Memory B cell (primary cell): ENCODE data around the gene OR6V1.

Experiments used
- ATAC-seq: fragments of 150-1000 bp; cut with Tn5 transposase; 2 replicates; pipeline ENCODE4 v1.10.0; 2021; ENCODE audit warnings: low read depth, mild to moderate bottlenecking, moderate library complexity
- DNase-seq, 2 donors: peaks; one replicate each; pipeline ENCODE4 v3.0.0; 2022; ENCODE audit warnings: low spot score in 2 of 2
- H3K27ac Mint-ChIP-seq: one replicate; pipeline ENCODE4 v1.8.0; 2022; ENCODE audit warnings: mild to moderate bottlenecking, moderate library complexity, mixed read lengths
- H3K27me3 Mint-ChIP-seq: one replicate; pipeline ENCODE4 v1.8.0; 2022; ENCODE audit warnings: mixed read lengths
- H3K36me3 Mint-ChIP-seq: one replicate; pipeline ENCODE4 v1.8.0; 2022; ENCODE audit warnings: mild to moderate bottlenecking, mixed read lengths
- H3K4me1 Mint-ChIP-seq: one replicate; pipeline ENCODE4 v1.8.0; 2022; ENCODE audit warnings: mixed read lengths
- H3K4me3 Mint-ChIP-seq: one replicate; pipeline ENCODE4 v1.8.0; 2022; ENCODE audit warnings: mild to moderate bottlenecking, moderate library complexity, mixed read lengths
- H3K9me3 Mint-ChIP-seq: one replicate; pipeline ENCODE4 v1.8.0; 2022; ENCODE audit warnings: mixed read lengths

The OR6V1 gene

GRCh38 chr7:143052041-143052440, at the start of gene OR6V1:
Gene OR6V1, plus strand, starts transcription at chr7:143052341. Its CDS starts 0 bp downstream, at chr7:143052341.
- Mint-ChIP-seq H3K4me1 (peaks cover 23% of the 10 kb centered on the region), H3K27me3 (no peaks in the 10 kb centered on the region), H3K9me3 (no peaks in the 10 kb centered on the region), H3K36me3 (no peaks in the 10 kb centered on the region), H3K4me3 (no peak within 1 kb of the TSS), H3K27ac (no peak within 1 kb of the TSS)
- DNase-seq (no peak), ATAC-seq (no peak)

- Mint-ChIP-seq H3K36me3 (no peaks in the 10 kb centered on the region), H3K9me3 (no peaks in the 10 kb centered on the region), H3K27me3 (peaks cover 1% of the 10 kb centered on the region), H3K27ac (peak overlapping the region; percentile 22), H3K4me1 (peaks cover 10% of the 10 kb centered on the region), H3K4me3 (no peak overlapping the region)
- ATAC-seq (no peak), DNase-seq (no peak)
Observed at GRCh38 chr7:143002898-143003297, 49.2 kb upstream of the OR6V1 start.

DNA sequence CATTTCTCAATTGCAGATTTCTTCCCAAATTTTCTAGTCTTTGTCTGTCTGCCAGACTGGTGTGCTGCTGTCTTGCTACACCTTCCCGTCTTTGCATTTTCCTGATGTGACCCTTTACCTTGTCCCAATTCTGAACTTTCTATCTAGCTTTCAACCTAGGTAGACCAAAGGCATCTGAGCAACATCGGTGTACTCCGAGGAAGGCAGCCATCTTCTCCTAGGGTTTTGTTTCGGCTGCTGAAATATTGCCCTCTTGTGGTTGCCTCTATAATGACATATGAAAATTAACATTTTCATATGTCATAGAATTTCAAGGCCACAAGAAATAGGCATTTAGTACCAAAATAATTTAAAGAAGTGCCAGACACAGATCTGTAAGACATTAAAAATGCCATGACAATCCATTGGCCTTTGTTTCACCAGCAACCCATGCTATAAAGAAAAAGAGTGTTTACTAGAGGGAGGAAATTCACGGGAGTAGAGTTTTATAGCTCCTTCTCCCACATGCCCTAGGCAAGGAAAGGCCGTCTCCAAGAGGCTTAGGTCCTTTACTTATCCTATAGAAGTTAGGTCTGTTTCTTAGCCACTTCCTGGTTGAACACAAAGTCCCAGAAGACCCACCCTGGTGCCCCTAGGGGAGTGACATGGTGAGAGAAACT, 48.6 kb upstream of the OR6V1 start:
- H3K4me1 Mint-ChIP-seq, result peaks cover 11% of the 10 kb centered on the region
- peak overlapping the region; percentile 86 for H3K4me3 Mint-ChIP-seq
- ATAC-seq, result peak; percentile 69
- peaks cover 1% of the 10 kb centered on the region for H3K27me3 Mint-ChIP-seq
- peak in 1 of 2 donors; percentile 61 for DNase-seq
- H3K27ac Mint-ChIP-seq, result peak overlapping the region; percentile 22
- no peaks in the 10 kb centered on the region for H3K36me3 Mint-ChIP-seq
- no peaks in the 10 kb centered on the region for H3K9me3 Mint-ChIP-seq

GRCh38 chr7:143005632-143006260, 46.4 kb upstream of the OR6V1 start:
- no peak overlapping the region for H3K27ac Mint-ChIP-seq
- no peak overlapping the region for H3K4me3 Mint-ChIP-seq
- H3K27me3 Mint-ChIP-seq, result peaks cover 1% of the 10 kb centered on the region
- ATAC-seq (no peak), DNase-seq (no peak)
- H3K4me1 Mint-ChIP-seq, result peaks cover 24% of the 10 kb centered on the region
- no peaks in the 10 kb centered on the region for H3K9me3 Mint-ChIP-seq
- no peaks in the 10 kb centered on the region for H3K36me3 Mint-ChIP-seq

- ATAC-seq (peak; percentile 86), DNase-seq (peak; percentile 87 to 92)
- H3K9me3 Mint-ChIP-seq, result peaks cover 2% of the 10 kb centered on the region
- peaks cover 29% of the 10 kb centered on the region for H3K4me1 Mint-ChIP-seq
- peaks cover 1% of the 10 kb centered on the region for H3K27me3 Mint-ChIP-seq
- no peak overlapping the region for H3K27ac Mint-ChIP-seq
- H3K4me3 Mint-ChIP-seq, result no peak overlapping the region
- peaks cover 2% of the 10 kb centered on the region for H3K36me3 Mint-ChIP-seq
Observed at GRCh38 chr7:143008007-143008901, 43.9 kb upstream of the OR6V1 start.

DNA sequence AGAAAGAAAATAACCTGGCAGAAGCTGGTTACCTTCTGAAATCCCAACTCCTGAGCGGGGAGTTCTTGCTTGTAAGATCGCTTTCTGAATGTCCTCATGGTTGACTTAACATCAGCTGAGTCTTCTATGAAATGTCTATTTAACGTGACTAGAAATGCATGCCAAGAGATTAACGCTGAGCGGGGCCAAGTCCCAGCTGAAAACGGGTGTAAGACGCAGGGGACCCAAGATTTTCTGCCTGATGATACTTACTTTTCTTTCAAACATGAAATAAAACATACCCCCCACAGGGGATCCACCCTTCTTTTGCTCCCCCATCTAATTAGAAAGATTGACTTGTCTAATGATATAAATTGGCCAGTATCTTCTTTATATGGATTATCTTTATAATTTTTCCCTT, 40.1 kb upstream of the OR6V1 start:
- Mint-ChIP-seq H3K36me3 (peaks cover 2% of the 10 kb centered on the region), H3K27ac (no peak overlapping the region), H3K27me3 (peaks cover 1% of the 10 kb centered on the region), H3K4me1 (peaks cover 61% of the 10 kb centered on the region), H3K9me3 (peaks cover 2% of the 10 kb centered on the region), H3K4me3 (no peak overlapping the region)
- no peak for ATAC-seq
- DNase-seq, result no peak

DNA sequence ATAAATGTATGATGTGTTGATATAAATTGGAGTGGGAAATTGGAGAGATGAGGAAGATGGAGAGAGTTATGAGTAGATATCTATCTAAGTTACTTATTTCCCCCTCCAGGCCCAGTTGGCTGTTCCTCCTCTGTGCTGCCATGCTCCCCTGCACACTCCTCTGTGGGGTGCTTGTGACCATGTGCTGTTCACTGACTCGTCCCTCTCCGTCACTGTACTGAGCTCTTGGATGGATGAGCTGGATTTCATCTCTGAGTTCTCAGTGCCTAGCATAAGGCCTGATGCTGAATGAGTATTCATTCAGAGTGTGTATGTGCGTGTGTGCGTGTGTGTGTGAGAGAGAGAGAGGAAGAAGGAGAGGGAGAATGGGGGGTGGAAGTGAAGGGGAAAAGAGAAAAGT, 39.7 kb upstream of the OR6V1 start:
- Mint-ChIP-seq H3K27me3 (peaks cover 1% of the 10 kb centered on the region), H3K4me3 (no peak overlapping the region)
- ATAC-seq, result no peak

DNA sequence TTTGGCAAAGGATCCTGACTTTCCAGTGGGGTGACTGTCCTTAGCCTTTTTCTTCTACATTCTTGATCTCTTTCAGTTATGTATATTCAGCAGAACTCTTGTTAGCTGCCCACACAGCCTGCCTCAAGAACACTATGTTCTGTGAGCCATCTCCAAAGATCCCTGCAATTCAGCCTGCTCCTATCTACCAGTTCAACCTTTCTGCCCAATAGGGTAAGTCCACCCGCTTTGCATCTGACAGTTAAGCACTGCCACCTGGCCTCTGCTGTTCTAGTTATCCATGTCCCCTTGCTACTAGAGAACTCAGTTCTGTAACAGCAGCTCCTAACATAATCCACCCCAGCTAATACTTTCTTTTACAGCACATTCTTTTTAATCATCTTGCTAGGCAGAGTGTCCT, 38.7 kb upstream of the OR6V1 start:
- peaks cover 2% of the 10 kb centered on the region for H3K36me3 Mint-ChIP-seq
- H3K27ac Mint-ChIP-seq, result peak overlapping the region; percentile 4
- DNase-seq (no peak), ATAC-seq (no peak)
- peaks cover 2% of the 10 kb centered on the region for H3K9me3 Mint-ChIP-seq
- H3K4me3 Mint-ChIP-seq, result no peak overlapping the region
- H3K4me1 Mint-ChIP-seq, result peaks cover 65% of the 10 kb centered on the region
- H3K27me3 Mint-ChIP-seq, result no peaks in the 10 kb centered on the region

More for the DNA sequence above, 39.7 kb upstream of the OR6V1 start:
- H3K9me3 Mint-ChIP-seq, result peaks cover 2% of the 10 kb centered on the region
- no peak for DNase-seq
- peak overlapping the region; percentile 51 for H3K27ac Mint-ChIP-seq
- H3K4me1 Mint-ChIP-seq, result peaks cover 65% of the 10 kb centered on the region
- peaks cover 2% of the 10 kb centered on the region for H3K36me3 Mint-ChIP-seq

DNA sequence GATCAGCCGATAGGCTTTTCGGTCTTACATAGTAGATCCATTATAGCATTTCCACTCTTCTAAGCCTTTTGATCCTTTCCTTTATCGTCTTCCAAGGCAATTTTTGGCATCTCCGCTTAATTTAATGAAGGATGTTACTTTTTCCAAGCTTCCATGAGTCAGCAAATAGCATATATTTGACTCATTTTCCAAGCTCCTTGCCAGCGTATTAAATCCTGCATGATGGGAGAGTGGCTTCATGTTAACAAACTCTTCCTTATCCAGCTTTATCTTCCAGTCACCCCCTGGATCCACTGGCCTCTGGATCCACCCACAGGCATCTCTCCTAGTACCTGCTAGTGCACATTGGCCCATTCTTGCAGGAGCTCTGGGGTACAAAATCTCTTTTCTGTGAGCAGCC, 38.2 kb upstream of the OR6V1 start:
- Mint-ChIP-seq H3K4me1 (peaks cover 64% of the 10 kb centered on the region), H3K27ac (peak overlapping the region; percentile 4), H3K27me3 (no peaks in the 10 kb centered on the region), H3K36me3 (peaks cover 2% of the 10 kb centered on the region), H3K9me3 (peaks cover 2% of the 10 kb centered on the region), H3K4me3 (no peak overlapping the region)
- ATAC-seq (no peak), DNase-seq (no peak)

DNA sequence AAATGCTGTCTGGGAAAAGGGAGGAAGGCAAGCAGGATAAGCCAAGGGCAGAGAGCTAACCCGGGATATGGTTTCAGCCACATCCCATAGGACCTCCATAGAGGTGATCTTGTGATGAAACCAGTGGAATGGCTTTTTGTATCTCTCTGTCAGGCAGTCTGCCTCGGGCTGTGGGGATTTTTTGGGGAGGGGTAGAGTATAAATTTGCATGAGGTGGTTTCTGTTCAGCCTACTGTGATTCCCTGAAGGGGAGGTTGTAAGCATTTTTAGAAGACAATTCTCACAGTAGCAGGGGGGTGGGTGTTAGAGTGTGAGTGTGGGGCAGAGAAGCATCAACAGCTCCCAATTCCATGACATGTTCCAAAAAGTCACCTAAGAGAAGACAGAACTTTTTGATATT, 37.1 kb upstream of the OR6V1 start:
- peak; percentile 95 for ATAC-seq
- H3K27me3 Mint-ChIP-seq, result no peaks in the 10 kb centered on the region
- H3K9me3 Mint-ChIP-seq, result peaks cover 5% of the 10 kb centered on the region
- peak in 1 of 2 donors; percentile 46 for DNase-seq
- H3K27ac Mint-ChIP-seq, result peak overlapping the region; percentile 83
- H3K36me3 Mint-ChIP-seq, result peaks cover 5% of the 10 kb centered on the region
- H3K4me3 Mint-ChIP-seq, result peak overlapping the region; percentile 41
- peaks cover 57% of the 10 kb centered on the region for H3K4me1 Mint-ChIP-seq

DNA sequence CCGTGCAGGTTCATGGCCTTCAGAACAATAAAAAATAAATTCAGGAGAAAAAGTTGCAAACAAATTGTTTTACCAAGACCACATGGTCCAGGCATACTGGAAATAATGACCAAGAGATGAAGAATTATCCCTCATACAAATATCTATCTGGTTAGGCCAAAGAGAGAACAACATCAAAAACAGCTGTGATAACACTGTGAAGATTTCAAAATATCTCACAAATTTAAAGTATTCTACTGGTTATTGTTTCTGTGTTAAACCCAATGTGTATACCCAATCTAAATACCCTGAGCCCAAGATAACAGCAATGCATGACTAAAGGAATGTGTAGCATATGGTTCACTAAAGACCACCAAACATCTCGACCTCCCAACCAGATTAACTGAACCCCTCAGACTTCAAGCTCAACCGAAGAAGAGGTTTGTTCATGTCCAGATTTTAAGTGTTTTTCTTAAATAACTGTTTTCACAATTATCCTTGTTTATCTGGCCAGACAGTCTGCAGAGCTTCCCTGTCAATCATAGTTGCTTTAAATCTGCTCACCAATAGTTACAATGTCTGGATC, 36.1 kb upstream of the OR6V1 start:
- ATAC-seq, result no peak

DNA sequence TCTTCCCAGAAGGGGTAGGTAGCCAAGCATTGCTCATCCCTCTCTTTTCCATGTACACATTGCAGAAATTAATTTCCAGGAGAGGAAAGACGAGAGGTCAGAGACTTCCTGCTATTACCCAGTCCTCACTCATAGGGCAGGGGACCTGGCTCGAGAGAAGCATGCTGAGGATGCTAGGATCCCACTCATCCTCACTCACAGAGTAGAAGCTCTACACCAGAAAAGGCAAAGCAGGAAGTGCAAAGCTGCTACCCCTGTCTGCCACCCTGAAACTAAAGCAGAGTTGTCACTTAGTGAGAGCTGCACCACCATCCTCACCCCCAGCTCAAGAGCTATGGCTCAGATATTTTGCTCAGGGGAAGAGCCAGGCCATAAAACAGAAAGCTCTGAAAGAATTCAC, 35.1 kb upstream of the OR6V1 start:
- DNase-seq (no peak), ATAC-seq (peak; percentile 33)
- Mint-ChIP-seq H3K9me3 (peaks cover 5% of the 10 kb centered on the region), H3K27me3 (no peaks in the 10 kb centered on the region), H3K27ac (peak overlapping the region; percentile 83), H3K4me1 (peaks cover 53% of the 10 kb centered on the region), H3K4me3 (no peak overlapping the region), H3K36me3 (peaks cover 5% of the 10 kb centered on the region)

More for the DNA sequence above, 36.1 kb upstream of the OR6V1 start:
- Mint-ChIP-seq H3K27me3 (no peaks in the 10 kb centered on the region), H3K4me3 (no peak overlapping the region), H3K9me3 (peaks cover 5% of the 10 kb centered on the region), H3K27ac (peak overlapping the region; percentile 83), H3K4me1 (peaks cover 53% of the 10 kb centered on the region), H3K36me3 (peaks cover 5% of the 10 kb centered on the region)
- no peak for DNase-seq

- no peaks in the 10 kb centered on the region for H3K27me3 Mint-ChIP-seq
- H3K27ac Mint-ChIP-seq, result no peak overlapping the region
- peaks cover 3% of the 10 kb centered on the region for H3K9me3 Mint-ChIP-seq
- H3K36me3 Mint-ChIP-seq, result peaks cover 3% of the 10 kb centered on the region
- no peak for ATAC-seq
- no peak overlapping the region for H3K4me3 Mint-ChIP-seq
- peaks cover 38% of the 10 kb centered on the region for H3K4me1 Mint-ChIP-seq
- DNase-seq, result no peak
Observed at GRCh38 chr7:143018931-143019330, 33.2 kb upstream of the OR6V1 start.

GRCh38 chr7:143023047-143023446, 29.1 kb upstream of the OR6V1 start:
- DNase-seq, result no peak
- H3K27ac Mint-ChIP-seq, result no peak overlapping the region
- no peak for ATAC-seq
- H3K4me1 Mint-ChIP-seq, result peaks cover 3% of the 10 kb centered on the region
- peaks cover 3% of the 10 kb centered on the region for H3K36me3 Mint-ChIP-seq
- no peak overlapping the region for H3K4me3 Mint-ChIP-seq
- peaks cover 3% of the 10 kb centered on the region for H3K9me3 Mint-ChIP-seq
- H3K27me3 Mint-ChIP-seq, result peaks cover 3% of the 10 kb centered on the region
